GM19324 (cell line): ENCODE data around the gene MLLT6.

Source experiments
- ATAC-seq: cut with Tn5 transposase; IDR thresholded peaks from one replicate; pipeline ENCODE4 v1.9.1; 2021; ENCODE audit warnings: mild to moderate bottlenecking, moderate library complexity; ENCODE audit not compliant: unreplicated experiment, low FRiP score

The MLLT6 gene

GRCh38 chr17:38704606-38705522 is at the start of gene MLLT6:
MLLT6 (plus strand) TSS chr17:38705273; CDS start chr17:38705633, 360 bp downstream.
- ATAC-seq = no peak

- ATAC-seq = no peak
These were observed 47.9 kb upstream of the MLLT6 start for GRCh38 chr17:38656959-38657823.

- no peak for ATAC-seq
These were observed 47.0 kb upstream of the MLLT6 start for GRCh38 chr17:38657824-38658740.

GRCh38 chr17:38658741-38659345 is 46.2 kb upstream of the MLLT6 start:
- ATAC-seq = no peak

- no peak for ATAC-seq
These were observed 45.7 kb upstream of the MLLT6 start for GRCh38 chr17:38659415-38659814.

GRCh38 chr17:38660097-38661025 is 44.7 kb upstream of the MLLT6 start:
- no peak for ATAC-seq

GRCh38 chr17:38663125-38663751 is 41.8 kb upstream of the MLLT6 start:
- no peak for ATAC-seq

- no peak for ATAC-seq
These were observed 41.0 kb upstream of the MLLT6 start for GRCh38 chr17:38663964-38664644.

GRCh38 chr17:38667099-38667786 is 37.8 kb upstream of the MLLT6 start:
- ATAC-seq = no peak

GRCh38 chr17:38667787-38668122 is 37.3 kb upstream of the MLLT6 start:
- ATAC-seq = no peak

- no peak for ATAC-seq
These were observed 35.6 kb upstream of the MLLT6 start for GRCh38 chr17:38669520-38669919.

GRCh38 chr17:38671939-38672720 is 32.9 kb upstream of the MLLT6 start:
- no peak for ATAC-seq

GRCh38 chr17:38672788-38673706 is 32.0 kb upstream of the MLLT6 start:
- ATAC-seq = no peak

- ATAC-seq = peak; percentile 3
These were observed 31.4 kb upstream of the MLLT6 start for GRCh38 chr17:38673707-38674013.

GRCh38 chr17:38674014-38674748 is 30.9 kb upstream of the MLLT6 start:
- ATAC-seq = peak; percentile 24
